GM19438 (cell line): Measurements from ENCODE around the gene PLTP.
"Not testable (repeated sequence)": the region's sequence is repeated elsewhere in the genome, so short reads cannot be mapped to it uniquely, and the experiment has no call there.

Experiments used
- ATAC-seq: cut with Tn5 transposase; IDR thresholded peaks from one replicate; pipeline ENCODE4 v1.9.1; 2021; ENCODE audit warnings: low read depth; ENCODE audit not compliant: unreplicated experiment

The PLTP gene

DNA sequence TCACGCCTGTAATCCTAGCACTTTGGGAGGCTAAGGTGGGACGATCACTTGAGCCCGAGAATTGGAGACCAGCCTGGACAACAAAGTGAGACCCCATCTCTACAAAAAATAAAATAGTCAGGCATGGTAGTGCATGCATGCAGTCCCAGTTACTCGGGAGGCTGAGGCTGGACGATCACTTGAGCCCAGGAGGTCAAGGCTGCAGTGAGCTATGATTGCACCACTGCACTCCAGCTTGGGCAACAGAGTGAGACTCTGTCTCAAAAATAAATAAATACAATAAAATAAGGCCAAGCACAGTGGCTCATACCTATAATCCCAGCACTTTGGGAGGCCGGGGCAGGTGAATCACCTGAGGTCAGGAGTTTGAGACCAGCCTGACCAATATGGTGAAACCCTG, 10.6 kb downstream of the PLTP start:
- ATAC-seq, result not testable (repeated sequence)

DNA sequence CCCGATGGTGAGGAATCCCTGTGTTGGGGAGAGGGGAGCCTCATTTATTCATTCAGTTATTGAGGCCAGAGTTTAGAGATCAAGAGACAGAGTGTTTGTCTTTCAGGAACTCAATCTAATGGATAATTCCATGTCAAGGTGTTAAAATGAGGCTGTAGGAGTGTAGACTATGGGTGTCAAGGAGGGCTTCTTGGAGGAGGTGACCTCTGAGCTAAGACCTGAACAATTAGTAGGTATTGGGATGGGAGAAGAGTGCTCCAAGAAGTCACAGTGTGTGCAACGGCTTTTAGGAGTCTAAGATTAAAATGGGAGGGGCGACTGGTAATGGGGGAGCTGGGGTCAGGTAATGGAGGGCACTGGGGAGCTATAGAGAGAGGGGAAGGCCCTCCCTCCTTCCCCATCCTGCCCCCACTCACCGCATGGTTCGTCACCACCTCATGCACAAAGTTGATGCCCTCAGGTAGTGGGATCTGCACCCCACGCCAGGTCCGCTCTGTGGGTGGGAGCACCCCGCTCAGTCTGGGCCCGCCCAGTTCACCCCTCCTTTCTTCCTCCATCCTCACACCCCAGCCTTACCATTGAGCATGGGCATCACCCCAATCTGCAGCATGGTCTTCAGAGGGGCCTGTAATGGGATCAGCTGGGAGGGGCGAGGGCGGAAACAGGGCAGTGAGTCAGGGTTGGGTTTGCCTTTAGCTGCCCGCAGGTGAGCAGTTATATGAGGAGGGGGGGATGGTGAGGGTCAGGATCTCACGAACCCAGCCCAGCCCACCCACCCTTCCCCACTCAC, 12.7 kb downstream of the PLTP start:
- no peak for ATAC-seq

DNA sequence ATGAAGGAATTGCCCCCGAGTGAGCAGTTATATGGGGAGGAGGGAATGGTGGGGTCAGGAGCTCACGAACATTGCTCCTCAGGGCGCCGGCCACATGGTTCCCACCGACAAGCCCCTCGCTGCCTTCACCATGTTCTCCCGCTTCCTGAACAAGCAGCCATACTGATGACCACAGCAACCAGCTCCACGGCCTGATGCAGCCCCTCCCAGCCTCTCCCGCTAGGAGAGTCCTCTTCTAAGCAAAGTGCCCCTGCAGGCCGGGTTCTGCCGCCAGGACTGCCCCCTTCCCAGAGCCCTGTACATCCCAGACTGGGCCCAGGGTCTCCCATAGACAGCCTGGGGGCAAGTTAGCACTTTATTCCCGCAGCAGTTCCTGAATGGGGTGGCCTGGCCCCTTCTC, 13.7 kb downstream of the PLTP start:
- ATAC-seq, result no peak

DNA sequence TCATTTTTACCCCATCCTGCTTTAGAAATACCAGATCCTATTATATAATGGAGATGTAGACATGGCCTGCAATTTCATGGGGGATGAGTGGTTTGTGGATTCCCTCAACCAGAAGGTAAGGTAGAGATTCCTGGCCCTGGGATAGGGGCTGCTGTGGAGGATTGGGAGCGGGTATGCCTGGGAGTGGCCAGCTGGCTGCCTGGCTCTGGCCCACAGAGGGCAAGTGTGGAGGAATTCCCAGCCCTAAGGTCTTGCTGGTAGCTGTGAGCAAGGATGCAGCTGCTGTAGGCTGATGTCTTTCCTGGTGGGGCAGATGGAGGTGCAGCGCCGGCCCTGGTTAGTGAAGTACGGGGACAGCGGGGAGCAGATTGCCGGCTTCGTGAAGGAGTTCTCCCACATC, 14.3 kb downstream of the PLTP start:
- ATAC-seq, result no peak

DNA sequence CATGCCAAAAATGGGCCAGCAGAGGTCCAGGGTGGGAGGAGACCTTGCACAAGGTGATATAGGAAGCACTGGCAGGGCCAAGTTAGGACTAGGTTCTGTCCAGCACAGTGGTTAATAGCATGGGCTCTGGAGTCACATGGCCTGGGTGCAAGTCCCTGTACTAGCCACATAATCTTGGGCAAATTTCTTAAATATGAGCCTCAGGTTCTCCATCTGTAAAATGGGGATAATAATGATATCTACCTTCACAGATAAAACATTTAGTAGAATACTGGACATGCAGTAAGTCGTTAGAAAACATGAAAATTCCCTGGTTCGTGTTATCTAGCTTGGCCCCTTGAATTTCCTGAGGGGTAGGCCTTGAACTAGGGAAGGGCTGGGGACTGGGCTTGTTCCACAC, 14.7 kb downstream of the PLTP start:
- no peak for ATAC-seq

DNA sequence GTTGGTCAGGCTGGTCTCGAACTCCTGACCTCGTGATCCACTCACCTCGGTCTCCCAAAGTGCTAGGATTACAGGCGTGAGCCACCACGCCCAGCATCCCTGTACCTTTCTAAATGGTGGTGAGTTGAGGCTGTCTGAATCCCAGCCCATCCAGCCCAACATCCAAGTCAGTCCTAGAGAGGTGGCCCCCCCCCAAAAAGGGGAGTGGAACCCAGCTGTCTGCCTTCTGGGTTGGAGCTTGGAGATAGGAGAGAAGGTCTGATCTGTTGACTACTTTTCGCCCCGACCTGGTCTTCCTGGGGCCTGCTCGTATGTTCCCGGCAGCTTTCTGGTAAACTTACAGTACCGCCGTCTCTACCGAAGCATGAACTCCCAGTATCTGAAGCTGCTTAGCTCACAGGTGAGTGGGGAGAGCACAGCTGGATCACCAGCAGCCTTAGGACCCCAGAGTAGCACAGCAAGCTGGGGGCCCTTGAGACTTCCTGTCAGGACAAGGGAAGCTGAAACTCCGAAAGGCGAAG, 15.3 kb downstream of the PLTP start:
- no peak for ATAC-seq

DNA sequence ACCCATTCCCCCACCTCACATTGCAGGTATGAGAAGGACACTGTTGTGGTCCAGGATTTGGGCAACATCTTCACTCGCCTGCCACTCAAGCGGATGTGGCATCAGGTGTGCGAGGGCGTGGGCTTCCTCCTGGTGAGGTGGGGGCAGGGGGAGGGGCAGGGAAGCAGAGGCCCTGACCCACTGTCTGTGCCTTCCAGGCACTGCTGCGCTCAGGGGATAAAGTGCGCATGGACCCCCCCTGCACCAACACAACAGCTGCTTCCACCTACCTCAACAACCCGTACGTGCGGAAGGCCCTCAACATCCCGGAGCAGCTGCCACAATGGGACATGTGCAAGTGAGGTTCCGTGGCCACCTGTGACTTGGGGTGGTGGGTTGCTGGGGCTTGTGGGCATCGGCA, 17.2 kb downstream of the PLTP start:
- no peak for ATAC-seq

DNA sequence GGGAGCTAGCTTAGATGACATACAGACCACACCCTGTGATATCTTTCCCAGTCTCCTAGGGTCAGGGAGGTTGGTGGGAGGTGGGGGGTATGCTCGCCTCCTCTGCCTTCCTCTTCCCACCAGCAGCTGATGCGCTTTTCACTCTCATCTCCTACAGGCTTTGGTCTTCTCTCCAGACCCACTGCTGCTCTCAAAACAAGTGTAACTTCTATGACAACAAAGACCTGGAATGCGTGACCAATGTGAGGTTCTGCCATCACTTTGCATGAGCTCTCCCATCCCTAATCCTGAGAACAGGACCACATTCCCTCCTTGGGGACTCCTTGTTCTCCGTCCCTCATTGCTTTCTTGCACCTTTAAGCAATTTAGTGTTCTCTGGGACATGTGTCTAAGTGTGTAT, 18.1 kb downstream of the PLTP start:
- ATAC-seq, result no peak

DNA sequence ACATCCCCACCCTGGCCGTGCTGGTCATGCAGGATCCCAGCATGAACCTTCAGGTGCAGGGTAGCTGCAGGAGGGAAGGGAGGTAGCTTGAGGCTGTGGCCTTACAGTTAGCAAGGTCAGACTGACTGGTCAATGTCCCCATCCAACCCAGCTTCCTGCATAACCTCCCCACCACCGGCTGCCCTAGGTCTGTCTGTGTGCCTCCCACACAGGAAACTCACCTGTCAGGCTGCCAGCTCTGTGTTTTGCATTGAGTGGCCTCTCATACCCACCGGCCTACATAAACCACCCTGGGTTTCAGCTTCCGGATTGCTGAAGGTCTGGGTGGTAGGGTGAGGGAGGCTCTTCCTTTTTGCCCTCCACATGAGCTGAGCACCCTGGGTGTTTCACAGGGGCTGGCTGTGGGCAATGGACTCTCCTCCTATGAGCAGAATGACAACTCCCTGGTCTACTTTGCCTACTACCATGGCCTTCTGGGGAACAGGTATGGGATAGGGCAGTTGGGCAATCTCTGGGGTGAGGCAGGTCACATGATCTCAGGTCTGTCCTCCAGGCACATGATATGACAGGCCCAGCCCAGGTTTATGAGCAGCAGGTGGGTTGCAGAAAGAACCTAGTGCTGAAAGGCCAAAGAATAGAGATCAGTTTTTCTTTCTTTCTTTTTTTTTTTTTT, 19.0 kb downstream of the PLTP start:
- ATAC-seq, result no peak

DNA sequence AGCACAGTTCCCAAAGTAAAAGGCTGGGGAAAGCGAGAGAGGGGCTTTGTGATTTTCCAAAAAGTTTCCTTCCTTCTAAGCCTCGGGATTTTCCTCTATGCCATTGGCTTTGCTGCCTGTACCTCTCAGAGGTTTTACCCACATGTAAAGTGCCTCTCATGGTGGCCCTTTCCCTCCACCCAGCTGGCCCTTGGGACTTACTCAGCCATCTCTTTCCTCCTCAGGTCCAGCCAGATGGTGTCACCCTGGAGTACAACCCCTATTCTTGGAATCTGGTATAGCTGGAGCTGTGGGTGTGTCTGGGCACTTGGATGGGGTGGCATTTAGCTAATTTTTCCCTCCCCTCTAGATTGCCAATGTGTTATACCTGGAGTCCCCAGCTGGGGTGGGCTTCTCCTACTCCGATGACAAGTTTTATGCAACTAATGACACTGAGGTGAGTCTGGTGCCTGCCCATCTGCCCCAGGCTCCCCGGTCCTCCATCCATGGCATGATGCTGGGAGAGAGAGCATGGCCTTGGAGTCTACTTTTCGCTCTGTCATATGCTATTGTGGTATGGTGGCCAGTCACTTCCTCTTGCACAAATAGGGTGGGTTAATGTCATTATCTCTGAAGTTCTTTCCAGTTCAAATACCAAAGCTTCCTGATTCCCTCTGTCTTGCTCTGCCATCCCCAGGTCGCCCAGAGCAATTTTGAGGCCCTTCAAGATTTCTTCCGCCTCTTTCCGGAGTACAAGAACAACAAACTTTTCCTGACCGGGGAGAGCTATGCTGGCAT, 19.7 kb downstream of the PLTP start:
- ATAC-seq, result no peak

DNA sequence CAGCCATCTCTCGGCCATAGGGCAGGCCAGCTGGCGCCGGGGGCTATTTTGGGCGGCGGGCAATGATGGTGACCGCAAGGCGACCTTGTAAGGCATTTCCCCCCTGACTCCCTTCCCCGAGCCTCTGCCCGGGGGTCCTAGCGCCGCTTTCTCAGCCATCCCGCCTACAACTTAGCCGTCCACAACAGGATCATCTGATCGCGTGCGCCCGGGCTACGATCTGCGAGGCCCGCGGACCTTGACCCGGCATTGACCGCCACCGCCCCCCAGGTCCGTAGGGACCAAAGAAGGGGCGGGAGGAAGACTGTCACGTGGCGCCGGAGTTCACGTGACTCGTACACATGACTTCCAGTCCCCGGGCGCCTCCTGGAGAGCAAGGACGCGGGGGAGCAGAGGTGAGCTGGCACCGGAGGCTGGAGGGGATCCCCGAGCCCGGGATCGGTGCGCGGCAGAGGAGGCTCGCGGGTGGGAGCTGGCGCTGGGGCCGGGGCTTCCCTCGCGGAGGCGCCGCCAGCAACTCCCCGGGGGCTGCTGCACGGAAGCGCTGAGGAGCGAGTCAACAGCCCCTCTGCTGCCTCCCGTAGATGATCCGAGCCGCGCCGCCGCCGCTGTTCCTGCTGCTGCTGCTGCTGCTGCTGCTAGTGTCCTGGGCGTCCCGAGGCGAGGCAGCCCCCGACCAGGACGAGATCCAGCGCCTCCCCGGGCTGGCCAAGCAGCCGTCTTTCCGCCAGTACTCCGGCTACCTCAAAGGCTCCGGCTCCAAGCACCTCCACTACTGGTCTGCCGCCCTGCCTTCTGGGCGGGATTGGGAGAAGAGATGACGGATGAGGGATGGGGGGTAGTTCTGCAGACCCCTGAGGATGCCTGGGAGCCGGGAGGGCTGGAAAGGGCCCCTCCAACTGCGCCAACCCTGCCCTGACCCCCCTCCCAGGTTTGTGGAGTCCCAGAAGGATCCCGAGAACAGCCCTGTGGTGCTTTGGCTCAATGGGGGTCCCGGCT, 20.7 kb downstream of the PLTP start, which contains the start of the genes CTSA and NEURL2:
CTSA (plus strand) TSS at position 351 of the 999 bp plus-strand sequence; CDS start at position 585, 234 bp downstream.
NEURL2 (minus strand) TSS at position 224 of the 999 bp plus-strand sequence; CDS start at position 7, 217 bp downstream.
- ATAC-seq, result peak; percentile 58

DNA sequence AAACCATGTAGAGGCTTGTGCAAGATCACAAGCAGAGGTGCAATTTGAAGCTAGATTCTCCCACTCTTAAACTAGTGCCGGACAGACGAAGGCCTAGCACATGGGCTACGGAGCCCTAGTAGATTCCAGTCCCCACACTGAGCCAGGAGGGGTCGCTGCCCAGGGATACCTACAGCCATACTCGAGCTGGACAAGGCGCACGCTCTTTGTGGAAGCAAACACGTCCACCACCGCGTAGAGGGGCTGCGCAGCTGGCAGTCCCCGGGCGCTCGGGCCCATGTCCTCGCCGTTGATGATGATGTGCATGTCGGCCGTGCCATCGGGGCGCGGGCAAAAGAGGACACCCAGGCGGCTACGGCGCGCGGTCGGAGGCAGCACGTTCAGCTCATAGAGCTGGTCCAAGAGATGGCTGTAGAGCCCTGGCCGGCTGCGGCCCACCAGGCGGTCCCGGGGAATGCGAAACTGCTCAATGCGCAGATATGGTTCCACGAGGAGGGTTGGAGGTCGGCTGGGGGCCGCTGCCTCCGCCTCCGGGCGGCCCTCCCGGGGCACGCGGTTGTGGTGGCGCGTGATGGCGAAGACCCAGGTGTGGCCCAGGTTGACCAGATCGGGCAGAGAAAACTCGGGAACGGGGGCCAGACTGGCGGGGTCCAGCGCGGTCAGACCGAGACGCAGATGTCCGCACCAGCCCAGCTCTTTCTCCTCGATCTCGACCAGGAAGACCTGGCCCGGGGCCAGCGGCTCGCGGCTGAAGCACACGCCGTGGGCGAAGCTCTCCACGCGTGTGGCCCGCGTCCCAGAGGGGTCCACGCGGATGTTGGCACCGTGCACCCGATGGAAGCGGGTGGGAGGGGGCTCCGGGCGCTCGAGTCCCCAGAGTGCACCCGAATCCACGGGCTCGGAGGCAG, 21.6 kb downstream of the PLTP start:
- peak; percentile 26 for ATAC-seq

DNA sequence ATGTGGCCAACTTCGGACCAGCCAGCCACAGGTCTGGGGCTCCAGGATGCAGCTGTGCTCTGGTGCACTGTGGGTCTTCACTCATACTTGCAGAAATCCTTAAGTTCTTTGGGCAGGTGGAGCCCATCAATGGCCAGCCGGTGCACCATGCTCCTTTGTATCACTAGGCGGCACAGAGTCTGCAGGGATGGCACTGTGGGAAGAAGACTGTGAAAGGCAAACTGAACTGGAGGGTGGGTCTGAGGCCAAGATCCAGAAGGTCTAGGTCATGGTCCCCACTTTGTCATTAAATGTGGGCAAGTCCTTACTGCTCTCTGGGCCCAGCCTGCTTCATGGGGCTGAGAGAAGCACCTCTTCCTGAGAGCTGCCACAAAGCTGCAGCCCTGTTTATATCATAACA, 23.3 kb downstream of the PLTP start:
- no peak for ATAC-seq

DNA sequence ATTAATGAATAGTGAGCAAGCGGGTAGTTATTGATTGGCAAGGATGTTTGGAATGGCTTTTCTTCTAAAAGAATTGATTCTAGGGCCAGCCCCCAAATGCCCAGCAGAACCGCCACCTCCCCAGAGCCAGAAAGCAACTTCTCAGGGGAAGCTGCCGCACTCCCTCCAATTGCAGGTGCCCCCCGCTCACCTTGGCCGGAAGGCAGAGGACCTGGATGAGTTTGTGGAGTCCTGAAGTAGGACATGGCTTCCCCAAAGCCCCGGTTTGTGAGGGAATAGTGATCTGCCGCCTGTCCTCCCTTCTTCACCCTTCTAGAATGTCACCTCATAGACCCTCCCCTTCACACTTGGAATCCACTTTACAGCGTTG, 24.6 kb downstream of the PLTP start, which contains the start of gene SPATA25:
SPATA25 (minus strand) TSS at position 277 of the 370 bp plus-strand sequence; CDS start at position 245, 32 bp downstream.
- no peak for ATAC-seq

DNA sequence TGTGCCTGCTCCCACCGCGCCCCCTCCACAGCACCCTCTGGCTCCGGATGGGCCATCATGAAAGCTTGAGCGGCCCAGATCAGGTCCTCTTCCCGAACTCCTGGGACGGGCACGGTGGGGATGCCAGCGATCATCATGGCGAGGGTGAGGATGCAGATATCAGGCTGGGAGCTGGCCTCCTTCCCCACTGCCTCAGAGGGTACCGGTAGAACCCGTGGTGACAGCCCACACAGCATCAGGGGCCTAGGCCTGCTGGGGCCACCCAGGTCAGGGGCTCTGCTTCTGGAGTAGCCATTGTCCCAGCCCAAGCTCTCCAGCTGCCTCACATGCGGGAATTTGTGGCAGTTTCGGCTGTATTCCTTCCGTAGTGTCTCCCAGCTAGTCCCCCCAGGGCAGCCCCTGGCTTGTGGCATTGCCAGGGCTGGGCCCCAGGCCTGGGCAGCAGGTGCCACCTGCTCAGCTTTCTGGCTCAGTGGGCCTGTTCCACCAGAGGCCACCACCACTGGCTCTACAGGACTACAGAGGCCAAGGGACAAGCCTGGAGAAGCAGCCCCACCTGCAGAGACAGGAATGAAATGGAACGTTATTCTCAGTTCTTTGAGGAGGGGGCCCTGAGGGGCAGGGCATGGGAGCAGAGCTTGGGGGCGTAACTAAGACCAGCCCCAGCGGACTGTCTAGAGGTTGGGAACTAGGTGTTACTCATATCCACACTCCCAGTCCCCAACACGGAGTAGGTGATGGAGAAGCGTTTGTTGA, 25.2 kb downstream of the PLTP start:
- ATAC-seq, result no peak

DNA sequence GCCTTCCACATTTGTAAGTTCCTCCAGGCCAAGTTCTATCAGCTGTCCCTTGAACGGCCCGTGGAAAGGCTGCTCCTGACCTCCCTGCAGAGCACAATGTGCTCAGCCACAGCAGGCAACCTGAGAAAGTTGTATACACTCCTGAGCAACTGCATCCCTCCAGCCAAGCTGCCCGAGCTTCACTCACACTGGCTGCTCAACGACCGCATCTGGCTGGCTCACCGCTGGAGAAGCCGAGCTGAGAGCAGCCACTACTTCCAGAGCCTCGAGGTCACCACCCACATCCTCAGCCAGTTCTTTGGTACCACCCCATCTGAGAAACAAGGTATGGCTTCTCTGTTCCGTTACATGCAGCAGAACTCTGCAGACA, 28.9 kb downstream of the PLTP start:
- no peak for ATAC-seq

DNA sequence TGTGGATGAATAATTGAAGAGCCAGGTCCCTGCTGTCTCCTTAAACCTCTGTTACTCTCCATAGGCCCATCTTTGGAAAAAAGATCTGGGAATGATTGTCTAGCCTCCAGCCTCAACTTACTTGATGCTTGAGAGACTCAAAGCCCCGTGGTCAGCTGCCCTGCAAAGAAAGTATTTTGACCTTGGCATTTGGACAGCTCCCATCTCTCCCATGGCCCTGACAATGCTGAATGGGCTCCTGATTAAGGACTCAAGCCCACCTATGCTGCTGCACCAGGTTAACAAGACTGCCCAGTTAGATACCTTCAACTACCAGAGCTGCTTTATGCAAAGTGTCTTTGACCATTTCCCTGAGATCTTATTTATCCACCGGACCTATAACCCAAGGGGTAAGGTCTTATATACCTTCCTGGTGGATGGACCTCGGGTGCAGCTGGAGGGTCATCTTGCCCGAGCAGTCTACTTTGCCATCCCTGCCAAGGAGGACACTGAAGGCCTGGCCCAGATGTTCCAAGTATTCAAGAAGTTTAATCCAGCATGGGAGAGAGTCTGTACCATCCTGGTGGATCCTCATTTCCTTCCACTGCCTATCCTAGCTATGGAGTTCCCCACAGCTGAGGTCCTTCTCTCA, 29.4 kb downstream of the PLTP start:
- no peak for ATAC-seq
